GM23338 (cell line): ENCODE measurements around the gene PCOLCE2. TPM values are rescaled to one million over a fixed set of nuclear protein-coding genes. Genes with fewer than 3 reads are reported as not detected.

ENCODE experiments used
- ATAC-seq: fragments of 200-7000 bp; cut with Tn5 transposase; 3 replicates; pipeline ENCODE4 v1.9.1; 2020
- DNase-seq: peaks from one replicate; pipeline ENCODE4 v3.0.0-alpha.2; 2015; ENCODE audit warnings: low spot score
- H2AFZ ChIP-seq: fragments of 200-600 bp; sonication (generic); 2 replicates; pipeline ENCODE4 v1.8.0; 2016; ENCODE audit warnings: antibody characterized with exemption, mild to moderate bottlenecking, moderate library complexity
- H3F3A ChIP-seq: fragments of 200-600 bp; sonication (generic); replicated peaks from 2 replicates; pipeline ENCODE4 v1.8.0; 2017; ENCODE audit warnings: antibody characterized with exemption, mixed run types, low read depth
- H3K27ac ChIP-seq: fragments of 200-600 bp; sonication (generic); 2 replicates; pipeline ENCODE4 v1.6.1; 2016; ENCODE audit warnings: low read depth
- H3K27me3 ChIP-seq: fragments of 200-600 bp; sonication (generic); 2 replicates; pipeline ENCODE4 v1.8.0; 2016; ENCODE audit warnings: mild to moderate bottlenecking, mixed run types, moderate library complexity; ENCODE audit not compliant: insufficient read depth
- H3K36me3 ChIP-seq: fragments of 200-600 bp; sonication (generic); 2 replicates; pipeline ENCODE4 v1.8.0; 2016; ENCODE audit warnings: mild to moderate bottlenecking; ENCODE audit not compliant: insufficient read depth
- H3K4me1 ChIP-seq: fragments of 200-600 bp; sonication (generic); 2 replicates; pipeline ENCODE4 v1.8.0; 2016; ENCODE audit warnings: mild to moderate bottlenecking, moderate library complexity; ENCODE audit not compliant: insufficient read depth
- H3K4me2 ChIP-seq: fragments of 200-600 bp; sonication (generic); 2 replicates; pipeline ENCODE4 v1.7.1; 2017; ENCODE audit warnings: mixed run types
- H3K4me3 ChIP-seq: fragments of 200-600 bp; sonication (generic); 2 replicates; pipeline ENCODE4 v1.6.1; 2016; ENCODE audit warnings: mixed run types
- H3K79me2 ChIP-seq: fragments of 200-600 bp; sonication (generic); replicated peaks from 2 replicates; pipeline ENCODE4 v1.8.0; 2017; ENCODE audit warnings: mild to moderate bottlenecking; ENCODE audit not compliant: insufficient read depth
- H3K9me2 ChIP-seq: fragments of 200-600 bp; sonication (generic); 2 replicates; pipeline ENCODE4 v1.8.0; 2017; ENCODE audit not compliant: insufficient read depth
- H4K20me1 ChIP-seq: fragments of 200-600 bp; sonication (generic); replicated peaks from 2 replicates; pipeline ENCODE4 v1.8.0; 2017; ENCODE audit warnings: mild to moderate bottlenecking; ENCODE audit not compliant: insufficient read depth
- H3K27ac Mint-ChIP-seq: 2 replicates; pipeline ENCODE4 v1.8.0; 2020; ENCODE audit warnings: inconsistent platforms, mild to moderate bottlenecking, moderate library complexity, mixed read lengths
- H3K27me3 Mint-ChIP-seq: 3 replicates; pipeline ENCODE4 v1.8.0; 2022; ENCODE audit warnings: low read depth, mild to moderate bottlenecking, moderate library complexity, mixed read lengths, inconsistent platforms; ENCODE audit not compliant: insufficient read depth, poor library complexity
- H3K36me3 Mint-ChIP-seq: 3 replicates; pipeline ENCODE4 v1.8.0; 2021; ENCODE audit warnings: low read depth, mild to moderate bottlenecking, inconsistent platforms, moderate library complexity, mixed read lengths
- H3K4me1 Mint-ChIP-seq: 3 replicates; pipeline ENCODE4 v1.8.0; 2020; ENCODE audit warnings: mild to moderate bottlenecking, inconsistent platforms, mixed read lengths
- H3K4me3 Mint-ChIP-seq: 3 replicates; pipeline ENCODE4 v1.8.0; 2021; ENCODE audit warnings: moderate library complexity, mild to moderate bottlenecking, inconsistent platforms, mixed read lengths
- H3K9me3 Mint-ChIP-seq: 3 replicates; pipeline ENCODE4 v1.8.0; 2020; ENCODE audit warnings: moderate library complexity, mild to moderate bottlenecking, inconsistent platforms, mixed read lengths
- CREB1 ChIP-seq: fragments of 250-450 bp; sonication (Bioruptor Pico); IDR thresholded peaks from 2 replicates; pipeline ENCODE4 v1.5.0; 2020; ENCODE audit warnings: low read depth, mild to moderate bottlenecking, moderate library complexity
- EZH2 ChIP-seq: fragments of 200-600 bp; sonication (generic); IDR thresholded peaks from one replicate; pipeline ENCODE4 v1.8.0; 2017; ENCODE audit warnings: antibody characterized with exemption, mild to moderate bottlenecking, low read depth; ENCODE audit not compliant: unreplicated experiment
- JUNB ChIP-seq: IDR thresholded peaks from one replicate; pipeline ENCODE4 v1.6.1; 2016; ENCODE audit warnings: antibody characterized with exemption; ENCODE audit not compliant: unreplicated experiment
- STAT1 ChIP-seq: IDR thresholded peaks from one replicate; pipeline ENCODE4 v1.6.1; 2016; ENCODE audit warnings: antibody characterized with exemption; ENCODE audit not compliant: unreplicated experiment
- ZNF114 ChIP-seq: fragments of 250-450 bp; sonication (Bioruptor Pico); IDR thresholded peaks from 2 replicates; pipeline ENCODE4 v1.5.0; 2020; ENCODE audit warnings: mild to moderate bottlenecking, moderate library complexity
- polyA plus RNA-seq: library from polyadenylated mRNA; unstranded; fragments of >200 nt; fragmentation: Nextera tagmentation; extraction: Ambion mirVana; gene quantifications from 2 replicates; pipeline ENCODE4 v1.2.1, GENCODE V29; 2016
- total RNA-seq: library from RNA; depleted of rRNA; stranded (reverse); fragments of >200 nt; shearing (Covaris generic); gene quantifications from 2 replicates; pipeline ENCODE4 v1.2.3, GENCODE V29; 2014
- TF ChIP-seq, protein P1 (sequence below): fragments of 250-450 bp; sonication (Bioruptor Pico); IDR thresholded peaks from 2 replicates; pipeline ENCODE4 v1.5.0; 2020; ENCODE audit warnings: mild to moderate bottlenecking, moderate library complexity
- TF ChIP-seq, protein P2 (sequence below), 2 experiments: fragments of 200-600 bp in 1 of 2; sonication (generic) in 1 of 2; conservative IDR thresholded peaks; 2 replicates each; pipeline versions ENCODE4 v1.5.1 to v1.6.1; 2016 to 2017; ENCODE audit warnings: antibody characterized with exemption in 2 of 2, low read depth in 2 of 2, mild to moderate bottlenecking in 2 of 2, moderate library complexity in 1 of 2
- TF ChIP-seq, protein P3 (sequence below): IDR thresholded peaks from 2 replicates; pipeline ENCODE4 v1.6.1; 2016; ENCODE audit warnings: antibody characterized with exemption
- TF ChIP-seq, protein P4 (sequence below): IDR thresholded peaks from one replicate; pipeline ENCODE4 v1.6.1; 2018; ENCODE audit warnings: antibody characterized with exemption; ENCODE audit not compliant: unreplicated experiment

Gene PCOLCE2
- total and polyA plus RNA-seq, 2 experiments from 2014 or later: 17.7 to 22.6 TPM

DNA sequence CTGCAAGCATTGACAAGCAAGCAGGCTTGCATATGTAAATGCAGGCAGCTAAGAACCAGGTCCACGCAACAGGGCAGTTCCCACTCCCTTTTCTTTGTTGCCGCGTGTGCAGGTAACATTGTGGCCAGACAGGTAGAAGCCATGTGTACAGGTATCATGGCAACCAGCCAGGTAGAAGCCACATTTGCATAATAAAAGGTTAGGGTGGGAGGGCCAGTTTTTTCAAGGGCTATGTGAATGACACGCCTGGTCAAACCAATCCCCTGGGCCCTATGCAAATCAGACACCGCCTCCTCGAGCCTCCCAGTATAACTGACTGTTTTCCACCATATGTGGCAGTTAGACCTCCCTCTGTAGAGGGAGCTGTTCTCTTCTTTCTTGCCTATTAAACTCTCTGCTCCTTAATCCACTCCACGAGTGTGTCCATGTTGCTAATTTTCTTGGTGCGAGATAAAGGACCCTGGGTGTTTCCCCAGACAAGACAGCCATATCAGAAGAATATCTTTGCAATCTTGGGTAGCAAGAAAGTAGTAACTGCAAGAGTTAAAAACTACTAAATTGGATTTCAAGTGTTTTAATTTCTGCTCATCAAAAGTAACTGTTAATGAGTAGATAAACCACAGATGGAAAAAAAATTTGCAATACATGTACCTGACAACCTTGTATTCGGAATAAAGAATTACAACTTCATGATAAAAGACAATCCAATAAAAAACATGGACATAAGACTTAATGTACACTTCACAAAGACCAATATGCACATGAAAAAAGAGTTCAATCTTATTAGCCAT lies 21.8 kb downstream of the PCOLCE2 start:
- H3K27ac Mint-ChIP-seq: peak overlapping the region; percentile 87

More for the DNA sequence above, 21.8 kb downstream of the PCOLCE2 start:
- H3F3A ChIP-seq: no peaks in the 10 kb centered on the region
- H3K27me3 ChIP-seq: no peaks in the 10 kb centered on the region
- H3K79me2 ChIP-seq: no peaks in the 10 kb centered on the region
- H3K4me1 Mint-ChIP-seq: peaks cover 46% of the 10 kb centered on the region
- no peaks in the 10 kb centered on the region for H3K36me3 ChIP-seq
- H3K27me3 Mint-ChIP-seq: peaks cover 5% of the 10 kb centered on the region
- no peak overlapping the region for H3K4me3 ChIP-seq
- H3K4me2 ChIP-seq: peak overlapping the region; percentile 20
- peak; percentile 87 for ATAC-seq
- H3K27ac ChIP-seq: no peak overlapping the region
- DNase-seq: peak; percentile 99
- H3K4me1 ChIP-seq: peaks cover 39% of the 10 kb centered on the region
- no peaks in the 10 kb centered on the region for H3K9me2 ChIP-seq
- no peak overlapping the region for H2AFZ ChIP-seq
- TF ChIP-seq, protein P1, sequence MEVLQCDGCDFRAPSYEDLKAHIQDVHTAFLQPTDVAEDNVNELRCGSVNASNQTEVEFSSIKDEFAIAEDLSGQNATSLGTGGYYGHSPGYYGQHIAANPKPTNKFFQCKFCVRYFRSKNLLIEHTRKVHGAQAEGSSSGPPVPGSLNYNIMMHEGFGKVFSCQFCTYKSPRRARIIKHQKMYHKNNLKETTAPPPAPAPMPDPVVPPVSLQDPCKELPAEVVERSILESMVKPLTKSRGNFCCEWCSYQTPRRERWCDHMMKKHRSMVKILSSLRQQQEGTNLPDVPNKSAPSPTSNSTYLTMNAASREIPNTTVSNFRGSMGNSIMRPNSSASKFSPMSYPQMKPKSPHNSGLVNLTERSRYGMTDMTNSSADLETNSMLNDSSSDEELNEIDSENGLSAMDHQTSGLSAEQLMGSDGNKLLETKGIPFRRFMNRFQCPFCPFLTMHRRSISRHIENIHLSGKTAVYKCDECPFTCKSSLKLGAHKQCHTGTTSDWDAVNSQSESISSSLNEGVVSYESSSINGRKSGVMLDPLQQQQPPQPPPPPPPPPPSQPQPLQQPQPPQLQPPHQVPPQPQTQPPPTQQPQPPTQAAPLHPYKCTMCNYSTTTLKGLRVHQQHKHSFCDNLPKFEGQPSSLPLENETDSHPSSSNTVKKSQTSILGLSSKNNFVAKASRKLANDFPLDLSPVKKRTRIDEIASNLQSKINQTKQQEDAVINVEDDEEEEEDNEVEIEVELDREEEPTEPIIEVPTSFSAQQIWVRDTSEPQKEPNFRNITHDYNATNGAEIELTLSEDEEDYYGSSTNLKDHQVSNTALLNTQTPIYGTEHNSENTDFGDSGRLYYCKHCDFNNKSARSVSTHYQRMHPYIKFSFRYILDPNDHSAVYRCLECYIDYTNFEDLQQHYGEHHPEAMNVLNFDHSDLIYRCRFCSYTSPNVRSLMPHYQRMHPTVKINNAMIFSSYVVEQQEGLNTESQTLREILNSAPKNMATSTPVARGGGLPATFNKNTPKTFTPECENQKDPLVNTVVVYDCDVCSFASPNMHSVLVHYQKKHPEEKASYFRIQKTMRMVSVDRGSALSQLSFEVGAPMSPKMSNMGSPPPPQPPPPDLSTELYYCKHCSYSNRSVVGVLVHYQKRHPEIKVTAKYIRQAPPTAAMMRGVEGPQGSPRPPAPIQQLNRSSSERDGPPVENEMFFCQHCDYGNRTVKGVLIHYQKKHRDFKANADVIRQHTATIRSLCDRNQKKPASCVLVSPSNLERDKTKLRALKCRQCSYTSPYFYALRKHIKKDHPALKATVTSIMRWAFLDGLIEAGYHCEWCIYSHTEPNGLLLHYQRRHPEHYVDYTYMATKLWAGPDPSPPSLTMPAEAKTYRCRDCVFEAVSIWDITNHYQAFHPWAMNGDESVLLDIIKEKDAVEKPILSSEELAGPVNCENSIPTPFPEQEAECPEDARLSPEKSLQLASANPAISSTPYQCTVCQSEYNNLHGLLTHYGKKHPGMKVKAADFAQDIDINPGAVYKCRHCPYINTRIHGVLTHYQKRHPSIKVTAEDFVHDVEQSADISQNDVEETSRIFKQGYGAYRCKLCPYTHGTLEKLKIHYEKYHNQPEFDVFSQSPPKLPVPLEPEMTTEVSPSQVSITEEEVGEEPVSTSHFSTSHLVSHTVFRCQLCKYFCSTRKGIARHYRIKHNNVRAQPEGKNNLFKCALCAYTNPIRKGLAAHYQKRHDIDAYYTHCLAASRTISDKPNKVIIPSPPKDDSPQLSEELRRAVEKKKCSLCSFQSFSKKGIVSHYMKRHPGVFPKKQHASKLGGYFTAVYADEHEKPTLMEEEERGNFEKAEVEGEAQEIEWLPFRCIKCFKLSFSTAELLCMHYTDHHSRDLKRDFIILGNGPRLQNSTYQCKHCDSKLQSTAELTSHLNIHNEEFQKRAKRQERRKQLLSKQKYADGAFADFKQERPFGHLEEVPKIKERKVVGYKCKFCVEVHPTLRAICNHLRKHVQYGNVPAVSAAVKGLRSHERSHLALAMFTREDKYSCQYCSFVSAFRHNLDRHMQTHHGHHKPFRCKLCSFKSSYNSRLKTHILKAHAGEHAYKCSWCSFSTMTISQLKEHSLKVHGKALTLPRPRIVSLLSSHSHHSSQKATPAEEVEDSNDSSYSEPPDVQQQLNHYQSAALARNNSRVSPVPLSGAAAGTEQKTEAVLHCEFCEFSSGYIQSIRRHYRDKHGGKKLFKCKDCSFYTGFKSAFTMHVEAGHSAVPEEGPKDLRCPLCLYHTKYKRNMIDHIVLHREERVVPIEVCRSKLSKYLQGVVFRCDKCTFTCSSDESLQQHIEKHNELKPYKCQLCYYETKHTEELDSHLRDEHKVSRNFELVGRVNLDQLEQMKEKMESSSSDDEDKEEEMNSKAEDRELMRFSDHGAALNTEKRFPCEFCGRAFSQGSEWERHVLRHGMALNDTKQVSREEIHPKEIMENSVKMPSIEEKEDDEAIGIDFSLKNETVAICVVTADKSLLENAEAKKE: no peak
- TF ChIP-seq JUNB (no peak), ZNF114 (no peak), STAT1 (no peak), EZH2 (no peak), CREB1 (CRISPR knock-in tag) (peak; percentile 76)
- TF ChIP-seq, protein P2, sequence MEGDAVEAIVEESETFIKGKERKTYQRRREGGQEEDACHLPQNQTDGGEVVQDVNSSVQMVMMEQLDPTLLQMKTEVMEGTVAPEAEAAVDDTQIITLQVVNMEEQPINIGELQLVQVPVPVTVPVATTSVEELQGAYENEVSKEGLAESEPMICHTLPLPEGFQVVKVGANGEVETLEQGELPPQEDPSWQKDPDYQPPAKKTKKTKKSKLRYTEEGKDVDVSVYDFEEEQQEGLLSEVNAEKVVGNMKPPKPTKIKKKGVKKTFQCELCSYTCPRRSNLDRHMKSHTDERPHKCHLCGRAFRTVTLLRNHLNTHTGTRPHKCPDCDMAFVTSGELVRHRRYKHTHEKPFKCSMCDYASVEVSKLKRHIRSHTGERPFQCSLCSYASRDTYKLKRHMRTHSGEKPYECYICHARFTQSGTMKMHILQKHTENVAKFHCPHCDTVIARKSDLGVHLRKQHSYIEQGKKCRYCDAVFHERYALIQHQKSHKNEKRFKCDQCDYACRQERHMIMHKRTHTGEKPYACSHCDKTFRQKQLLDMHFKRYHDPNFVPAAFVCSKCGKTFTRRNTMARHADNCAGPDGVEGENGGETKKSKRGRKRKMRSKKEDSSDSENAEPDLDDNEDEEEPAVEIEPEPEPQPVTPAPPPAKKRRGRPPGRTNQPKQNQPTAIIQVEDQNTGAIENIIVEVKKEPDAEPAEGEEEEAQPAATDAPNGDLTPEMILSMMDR (conservative IDR thresholded peaks at IDR 0.05; ENCODE audit: low read depth in 2 of 2): peak; percentile 69 to 72
- TF ChIP-seq, protein P3, sequence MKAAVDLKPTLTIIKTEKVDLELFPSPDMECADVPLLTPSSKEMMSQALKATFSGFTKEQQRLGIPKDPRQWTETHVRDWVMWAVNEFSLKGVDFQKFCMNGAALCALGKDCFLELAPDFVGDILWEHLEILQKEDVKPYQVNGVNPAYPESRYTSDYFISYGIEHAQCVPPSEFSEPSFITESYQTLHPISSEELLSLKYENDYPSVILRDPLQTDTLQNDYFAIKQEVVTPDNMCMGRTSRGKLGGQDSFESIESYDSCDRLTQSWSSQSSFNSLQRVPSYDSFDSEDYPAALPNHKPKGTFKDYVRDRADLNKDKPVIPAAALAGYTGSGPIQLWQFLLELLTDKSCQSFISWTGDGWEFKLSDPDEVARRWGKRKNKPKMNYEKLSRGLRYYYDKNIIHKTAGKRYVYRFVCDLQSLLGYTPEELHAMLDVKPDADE: no peak
- TF ChIP-seq, protein P4, sequence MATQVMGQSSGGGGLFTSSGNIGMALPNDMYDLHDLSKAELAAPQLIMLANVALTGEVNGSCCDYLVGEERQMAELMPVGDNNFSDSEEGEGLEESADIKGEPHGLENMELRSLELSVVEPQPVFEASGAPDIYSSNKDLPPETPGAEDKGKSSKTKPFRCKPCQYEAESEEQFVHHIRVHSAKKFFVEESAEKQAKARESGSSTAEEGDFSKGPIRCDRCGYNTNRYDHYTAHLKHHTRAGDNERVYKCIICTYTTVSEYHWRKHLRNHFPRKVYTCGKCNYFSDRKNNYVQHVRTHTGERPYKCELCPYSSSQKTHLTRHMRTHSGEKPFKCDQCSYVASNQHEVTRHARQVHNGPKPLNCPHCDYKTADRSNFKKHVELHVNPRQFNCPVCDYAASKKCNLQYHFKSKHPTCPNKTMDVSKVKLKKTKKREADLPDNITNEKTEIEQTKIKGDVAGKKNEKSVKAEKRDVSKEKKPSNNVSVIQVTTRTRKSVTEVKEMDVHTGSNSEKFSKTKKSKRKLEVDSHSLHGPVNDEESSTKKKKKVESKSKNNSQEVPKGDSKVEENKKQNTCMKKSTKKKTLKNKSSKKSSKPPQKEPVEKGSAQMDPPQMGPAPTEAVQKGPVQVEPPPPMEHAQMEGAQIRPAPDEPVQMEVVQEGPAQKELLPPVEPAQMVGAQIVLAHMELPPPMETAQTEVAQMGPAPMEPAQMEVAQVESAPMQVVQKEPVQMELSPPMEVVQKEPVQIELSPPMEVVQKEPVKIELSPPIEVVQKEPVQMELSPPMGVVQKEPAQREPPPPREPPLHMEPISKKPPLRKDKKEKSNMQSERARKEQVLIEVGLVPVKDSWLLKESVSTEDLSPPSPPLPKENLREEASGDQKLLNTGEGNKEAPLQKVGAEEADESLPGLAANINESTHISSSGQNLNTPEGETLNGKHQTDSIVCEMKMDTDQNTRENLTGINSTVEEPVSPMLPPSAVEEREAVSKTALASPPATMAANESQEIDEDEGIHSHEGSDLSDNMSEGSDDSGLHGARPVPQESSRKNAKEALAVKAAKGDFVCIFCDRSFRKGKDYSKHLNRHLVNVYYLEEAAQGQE: no peak
- H3K9me3 Mint-ChIP-seq: peaks cover 7% of the 10 kb centered on the region; the same call in 2 of the 3 replicates
- H3K4me3 Mint-ChIP-seq: peak overlapping the region; percentile 40
- no peaks in the 10 kb centered on the region; the same call in 2 of the 3 replicates for H3K36me3 Mint-ChIP-seq
- H4K20me1 ChIP-seq: no peaks in the 10 kb centered on the region
